ENCODE measurements around the gene SOX1.

Gene SOX1

GRCh38 chr13:112098699-112099098, 31.8 kb downstream of the SOX1 start:
- no peaks in the 10 kb centered on the region for H3K9me3 ChIP-seq (ENCODE audit: insufficient read depth, low read depth, low read length)
- H3K9ac ChIP-seq (ENCODE audit: low read depth, low read length) = no peak overlapping the region
- no peaks in the 10 kb centered on the region for H3K36me3 ChIP-seq (ENCODE audit: insufficient read depth, low read length)
- WGBS = 75% methylated on average over 8 of the region's 9 CpGs
- H3K27ac ChIP-seq (ENCODE audit: low read depth, low read length) = no peak overlapping the region
- peaks cover 26% of the 10 kb centered on the region for H3K4me1 ChIP-seq (ENCODE audit: insufficient read depth, low read length)
- H3K4me3 ChIP-seq (ENCODE audit: low read length) = no peak overlapping the region
- H3K27me3 ChIP-seq (ENCODE audit: insufficient read depth, low read length) = peaks cover 67% of the 10 kb centered on the region

DNA sequence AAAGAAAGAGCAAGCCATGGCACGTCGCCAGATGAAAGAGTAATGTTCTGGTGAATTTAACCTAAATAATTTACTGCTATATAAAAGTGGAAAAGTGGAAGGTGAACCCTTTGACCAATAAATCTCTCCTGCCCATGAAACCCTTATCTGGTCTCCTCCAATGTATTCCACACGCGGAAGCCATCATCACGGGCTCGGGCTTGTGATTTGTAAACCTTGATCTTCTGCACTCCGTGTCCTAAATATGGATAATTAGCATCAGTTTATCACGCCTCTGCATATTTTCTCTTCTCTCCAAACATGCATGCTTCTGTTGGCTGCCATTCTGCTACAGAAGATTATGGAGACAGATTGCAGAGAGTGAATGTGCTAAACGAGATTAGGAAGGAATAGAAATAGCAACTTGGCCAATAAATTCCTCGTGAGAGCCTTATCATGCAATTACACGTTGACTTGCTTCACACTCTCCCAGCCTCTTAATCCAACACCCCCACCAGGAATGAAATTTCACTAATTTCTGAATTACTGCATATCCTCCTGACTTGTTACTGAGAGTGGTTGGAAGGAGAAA, 34.5 kb downstream of the SOX1 start:
- Histone ChIP-seq H3K4me3 (ENCODE audit: low read length) (no peak overlapping the region), H3K4me1 (ENCODE audit: insufficient read depth, low read length) (peaks cover 35% of the 10 kb centered on the region), H3K27me3 (ENCODE audit: insufficient read depth, low read length) (peaks cover 84% of the 10 kb centered on the region), H3K27ac (ENCODE audit: low read depth, low read length) (no peak overlapping the region), H3K9ac (ENCODE audit: low read depth, low read length) (no peak overlapping the region), H3K9me3 (ENCODE audit: insufficient read depth, low read depth, low read length) (no peaks in the 10 kb centered on the region), H3K36me3 (ENCODE audit: insufficient read depth, low read length) (no peaks in the 10 kb centered on the region)
- WGBS = 87% methylated on average over 9 of the region's 11 CpGs

DNA sequence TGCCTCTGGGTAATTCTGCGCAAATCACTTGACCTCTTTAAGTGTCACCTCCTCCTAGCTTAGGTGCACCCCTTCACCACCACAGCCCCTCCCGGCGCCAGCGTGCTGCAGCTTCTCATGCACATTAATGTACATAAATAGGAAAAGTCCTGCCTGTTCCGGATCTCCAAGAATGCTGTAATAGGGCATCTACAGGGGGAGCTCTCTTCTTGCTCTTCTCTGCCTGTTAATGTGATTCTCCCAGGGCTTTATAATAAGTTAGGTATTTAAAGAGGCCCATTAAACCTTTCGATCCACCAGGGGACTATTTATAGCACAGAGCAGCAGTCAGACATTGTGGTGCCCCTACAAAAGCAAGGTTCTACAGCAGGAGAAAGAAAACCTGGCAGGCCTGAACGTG, 35.3 kb downstream of the SOX1 start:
- Histone ChIP-seq H3K9me3 (ENCODE audit: insufficient read depth, low read depth, low read length) (no peaks in the 10 kb centered on the region), H3K36me3 (ENCODE audit: insufficient read depth, low read length) (no peaks in the 10 kb centered on the region), H3K9ac (ENCODE audit: low read depth, low read length) (no peak overlapping the region), H3K27ac (ENCODE audit: low read depth, low read length) (no peak overlapping the region), H3K27me3 (ENCODE audit: insufficient read depth, low read length) (peaks cover 86% of the 10 kb centered on the region), H3K4me1 (ENCODE audit: insufficient read depth, low read length) (peaks cover 42% of the 10 kb centered on the region), H3K4me3 (ENCODE audit: low read length) (no peak overlapping the region)
- WGBS = 61% methylated on average over 7 of the region's 7 CpGs

GRCh38 chr13:112103260-112103838, 36.4 kb downstream of the SOX1 start:
- H3K27me3 ChIP-seq (ENCODE audit: insufficient read depth, low read length) = peaks cover 91% of the 10 kb centered on the region
- WGBS = 25% methylated on average over 15 of the region's 19 CpGs
- peaks cover 45% of the 10 kb centered on the region for H3K4me1 ChIP-seq (ENCODE audit: insufficient read depth, low read length)
- H3K36me3 ChIP-seq (ENCODE audit: insufficient read depth, low read length) = no peaks in the 10 kb centered on the region
- no peak overlapping the region for H3K9ac ChIP-seq (ENCODE audit: low read depth, low read length)
- peak overlapping the region; percentile 79; the same call in 1 of the 2 replicates for H3K27ac ChIP-seq (ENCODE audit: low read depth, low read length)
- no peaks in the 10 kb centered on the region for H3K9me3 ChIP-seq (ENCODE audit: insufficient read depth, low read depth, low read length)
- no peak overlapping the region; the same call in 1 of the 2 replicates for H3K4me3 ChIP-seq (ENCODE audit: low read length)

DNA sequence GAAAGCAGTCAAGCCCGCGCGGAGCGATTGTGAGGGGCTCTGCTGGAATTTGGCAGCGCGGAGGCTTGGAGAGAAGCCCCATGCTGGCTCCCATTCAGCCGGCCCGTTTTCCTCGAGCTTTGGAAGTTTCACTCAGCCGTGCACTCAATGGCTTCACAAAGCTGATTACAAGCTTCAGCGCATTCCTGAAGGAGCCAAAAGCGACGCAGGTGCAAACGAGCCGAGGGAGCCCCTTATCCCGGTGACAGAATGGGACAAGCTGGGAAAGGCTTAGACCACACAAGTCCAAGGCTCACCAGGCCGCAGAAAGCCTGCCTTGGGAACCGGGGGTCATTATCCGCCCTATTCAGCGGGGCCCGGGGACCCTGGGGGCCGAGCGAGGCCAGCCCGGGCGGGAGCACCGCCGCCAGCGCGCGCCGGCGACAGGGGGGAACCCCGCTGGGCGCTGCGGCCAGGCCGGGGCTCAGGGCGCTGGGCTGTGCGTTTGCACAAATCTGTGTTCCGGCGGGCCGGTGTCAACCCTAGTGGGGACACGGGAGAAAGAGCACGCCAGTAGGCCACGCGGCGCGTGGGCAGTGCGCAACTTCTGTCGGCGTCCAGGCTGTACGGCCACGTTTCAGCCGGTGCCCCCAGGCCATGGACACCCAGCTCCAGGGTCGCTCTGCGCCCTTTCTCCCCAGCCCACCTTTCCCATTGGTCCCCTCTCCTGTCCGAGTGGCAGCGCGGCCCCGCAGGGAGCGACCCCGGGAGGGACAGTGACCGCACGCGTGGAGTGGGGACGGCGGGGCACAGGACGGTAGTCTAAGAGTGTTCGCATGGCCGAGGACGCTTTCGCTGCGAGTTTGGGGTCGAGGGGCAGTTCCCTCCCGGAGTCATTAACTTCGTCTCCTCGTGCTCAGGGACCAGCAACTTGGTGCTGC, 37.3 kb downstream of the SOX1 start:
- Histone ChIP-seq H3K9ac (ENCODE audit: low read depth, low read length) (peak overlapping the region; percentile 43), H3K4me1 (ENCODE audit: insufficient read depth, low read length) (peaks cover 45% of the 10 kb centered on the region), H3K27me3 (ENCODE audit: insufficient read depth, low read length) (peaks cover 91% of the 10 kb centered on the region), H3K4me3 (ENCODE audit: low read length) (peak overlapping the region; percentile 47), H3K36me3 (ENCODE audit: insufficient read depth, low read length) (no peaks in the 10 kb centered on the region), H3K9me3 (ENCODE audit: insufficient read depth, low read depth, low read length) (no peaks in the 10 kb centered on the region), H3K27ac (ENCODE audit: low read depth, low read length) (peak overlapping the region; percentile 79; the same call in 1 of the 2 replicates)
- WGBS = under 1% methylated on average over 76 of the region's 76 CpGs

DNA sequence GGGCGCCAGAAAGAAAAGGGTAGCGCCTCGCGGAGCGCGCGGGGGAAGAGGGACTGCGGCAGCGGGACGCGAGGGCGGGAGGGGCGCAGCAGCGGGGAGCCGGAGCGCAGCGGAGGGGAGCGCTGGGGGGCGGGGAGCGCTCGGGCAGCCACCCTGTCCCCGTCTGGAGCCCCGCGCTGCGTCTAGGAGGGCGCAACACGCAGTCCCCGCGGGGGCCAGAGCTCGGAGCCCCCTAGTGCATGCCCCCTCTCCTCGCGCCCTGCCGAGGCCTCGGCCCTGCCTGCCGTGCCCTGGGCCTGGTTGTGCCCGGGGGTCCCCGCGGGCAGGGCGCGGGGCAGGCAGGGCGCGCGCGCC, 37.9 kb downstream of the SOX1 start:
- no peaks in the 10 kb centered on the region for H3K9me3 ChIP-seq (ENCODE audit: insufficient read depth, low read depth, low read length)
- H3K4me3 ChIP-seq (ENCODE audit: low read length) = peak overlapping the region; percentile 47
- no peak overlapping the region; the same call in 1 of the 2 replicates for H3K27ac ChIP-seq (ENCODE audit: low read depth, low read length)
- H3K27me3 ChIP-seq (ENCODE audit: insufficient read depth, low read length) = peaks cover 94% of the 10 kb centered on the region
- H3K4me1 ChIP-seq (ENCODE audit: insufficient read depth, low read length) = peaks cover 46% of the 10 kb centered on the region
- no peak overlapping the region for H3K9ac ChIP-seq (ENCODE audit: low read depth, low read length)
- under 1% methylated on average over 44 of the region's 44 CpGs for WGBS
- no peaks in the 10 kb centered on the region for H3K36me3 ChIP-seq (ENCODE audit: insufficient read depth, low read length)

GRCh38 chr13:112105244-112105681, 38.3 kb downstream of the SOX1 start:
- no peaks in the 10 kb centered on the region for H3K9me3 ChIP-seq (ENCODE audit: insufficient read depth, low read depth, low read length)
- 2% methylated on average over 35 of the region's 35 CpGs for WGBS
- peaks cover 47% of the 10 kb centered on the region for H3K4me1 ChIP-seq (ENCODE audit: insufficient read depth, low read length)
- no peak overlapping the region for H3K9ac ChIP-seq (ENCODE audit: low read depth, low read length)
- H3K36me3 ChIP-seq (ENCODE audit: insufficient read depth, low read length) = no peaks in the 10 kb centered on the region
- H3K4me3 ChIP-seq (ENCODE audit: low read length) = peak overlapping the region; percentile 47
- no peak overlapping the region; the same call in 1 of the 2 replicates for H3K27ac ChIP-seq (ENCODE audit: low read depth, low read length)
- peaks cover 96% of the 10 kb centered on the region for H3K27me3 ChIP-seq (ENCODE audit: insufficient read depth, low read length)

DNA sequence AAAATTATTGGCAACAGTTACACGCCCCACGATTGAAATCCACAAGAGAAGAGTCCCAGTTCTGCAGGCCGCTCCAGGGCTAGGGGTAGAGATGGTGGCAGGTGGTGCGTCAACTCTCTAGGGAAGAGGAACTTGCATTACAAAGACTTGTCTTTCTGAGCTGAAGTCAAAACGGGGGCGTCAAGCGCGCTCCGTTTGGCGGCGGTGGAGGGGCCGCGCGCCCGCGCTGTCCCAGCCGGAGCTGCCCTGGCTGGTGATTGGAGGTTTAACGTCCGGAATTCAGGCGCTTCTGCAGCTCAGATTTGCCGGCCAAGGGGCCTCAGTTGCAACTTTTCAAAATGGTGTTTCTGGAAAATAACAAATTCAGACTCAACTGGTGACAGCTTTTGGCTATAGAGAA, 38.9 kb downstream of the SOX1 start:
- H3K4me3 ChIP-seq (ENCODE audit: low read length) = peak overlapping the region; percentile 47
- no peak overlapping the region for H3K27ac ChIP-seq (ENCODE audit: low read depth, low read length)
- WGBS = under 1% methylated on average over 21 of the region's 21 CpGs
- H3K36me3 ChIP-seq (ENCODE audit: insufficient read depth, low read length) = no peaks in the 10 kb centered on the region
- H3K4me1 ChIP-seq (ENCODE audit: insufficient read depth, low read length) = peaks cover 43% of the 10 kb centered on the region
- H3K9ac ChIP-seq (ENCODE audit: low read depth, low read length) = no peak overlapping the region
- H3K9me3 ChIP-seq (ENCODE audit: insufficient read depth, low read depth, low read length) = no peaks in the 10 kb centered on the region
- peaks cover 97% of the 10 kb centered on the region for H3K27me3 ChIP-seq (ENCODE audit: insufficient read depth, low read length)

DNA sequence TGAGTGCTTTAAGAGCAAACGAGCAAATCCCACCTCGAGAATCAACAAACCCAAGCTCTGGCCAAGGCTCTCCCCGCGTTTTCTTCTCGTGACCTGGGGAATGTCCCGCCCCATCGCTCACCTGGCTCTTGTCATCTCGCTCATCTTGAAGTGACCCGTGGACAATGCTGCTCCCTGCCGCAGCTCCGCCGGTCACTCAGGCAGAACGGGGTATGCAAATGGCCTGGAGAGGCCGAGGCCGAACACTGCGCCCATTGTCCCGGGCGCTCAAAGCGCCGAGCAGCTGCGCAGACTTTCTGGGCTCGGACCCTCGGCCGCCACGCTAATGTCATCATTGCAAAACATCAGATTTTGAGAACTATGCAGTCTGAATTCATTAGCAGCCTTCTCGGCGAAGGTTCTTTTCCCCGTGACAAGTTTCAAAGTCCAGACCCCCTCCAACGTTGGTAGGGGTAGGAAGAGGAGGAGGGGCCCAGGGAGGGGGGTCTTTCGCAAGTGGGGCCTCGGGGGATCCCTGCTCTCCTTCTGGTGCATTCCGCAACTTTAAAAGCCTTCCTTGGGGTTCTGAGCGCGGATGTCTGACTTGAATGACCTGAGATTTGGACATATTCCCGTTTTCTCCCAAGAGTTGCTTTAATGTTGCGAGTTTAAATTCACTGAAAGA, 39.7 kb downstream of the SOX1 start:
- Histone ChIP-seq H3K9me3 (ENCODE audit: insufficient read depth, low read depth, low read length) (no peaks in the 10 kb centered on the region), H3K4me3 (ENCODE audit: low read length) (peak overlapping the region; percentile 47), H3K27me3 (ENCODE audit: insufficient read depth, low read length) (peaks cover 96% of the 10 kb centered on the region), H3K4me1 (ENCODE audit: insufficient read depth, low read length) (peaks cover 41% of the 10 kb centered on the region), H3K27ac (ENCODE audit: low read depth, low read length) (no peak overlapping the region), H3K36me3 (ENCODE audit: insufficient read depth, low read length) (no peaks in the 10 kb centered on the region), H3K9ac (ENCODE audit: low read depth, low read length) (no peak overlapping the region)
- 9% methylated on average over 36 of the region's 36 CpGs for WGBS

DNA sequence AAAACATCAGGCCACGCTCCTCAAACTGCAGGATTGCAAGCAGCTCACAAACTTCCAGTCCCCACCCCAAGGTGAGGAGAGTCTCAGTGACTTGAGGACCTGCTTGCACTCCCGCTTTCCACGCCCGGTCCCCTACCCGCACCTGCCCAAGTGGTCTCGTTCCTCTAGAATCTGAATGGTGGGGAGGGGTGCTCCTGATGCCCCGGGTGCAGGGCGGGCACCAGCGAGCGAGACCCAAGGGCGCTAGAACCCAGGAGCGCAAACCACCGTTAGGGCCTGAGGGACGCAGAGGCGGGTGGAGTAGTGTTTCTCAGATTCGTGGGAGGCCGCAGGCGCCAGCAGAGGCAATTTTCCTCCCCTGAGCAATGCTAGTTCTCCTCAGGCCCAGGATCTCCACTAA, 40.3 kb downstream of the SOX1 start:
- H3K9me3 ChIP-seq (ENCODE audit: insufficient read depth, low read depth, low read length) = no peaks in the 10 kb centered on the region
- H3K9ac ChIP-seq (ENCODE audit: low read depth, low read length) = no peak overlapping the region
- no peaks in the 10 kb centered on the region for H3K36me3 ChIP-seq (ENCODE audit: insufficient read depth, low read length)
- 83% methylated on average over 18 of the region's 18 CpGs for WGBS
- H3K27me3 ChIP-seq (ENCODE audit: insufficient read depth, low read length) = peaks cover 89% of the 10 kb centered on the region
- no peak overlapping the region for H3K27ac ChIP-seq (ENCODE audit: low read depth, low read length)
- no peak overlapping the region for H3K4me3 ChIP-seq (ENCODE audit: low read length)
- H3K4me1 ChIP-seq (ENCODE audit: insufficient read depth, low read length) = peaks cover 35% of the 10 kb centered on the region

DNA sequence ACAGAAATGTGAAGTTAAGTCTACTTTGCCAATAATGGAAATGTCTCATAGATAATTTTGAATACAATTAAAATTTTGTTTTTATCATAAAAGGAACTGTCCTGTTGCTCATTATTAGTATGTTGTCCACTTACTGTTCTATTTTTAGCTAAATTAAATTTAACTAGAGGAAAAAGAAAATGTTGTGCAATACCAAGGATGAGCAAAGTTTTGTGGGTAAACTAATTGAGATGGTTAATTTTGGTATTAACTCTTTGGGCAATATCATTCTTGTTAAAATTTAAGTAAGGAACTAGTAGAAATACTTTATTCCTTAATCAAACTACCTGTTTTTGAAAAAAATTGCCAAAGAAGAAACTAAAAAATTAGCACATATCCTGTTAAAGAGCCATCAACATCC, 43.5 kb downstream of the SOX1 start:
- Histone ChIP-seq H3K4me3 (ENCODE audit: low read length) (no peak overlapping the region), H3K27me3 (ENCODE audit: insufficient read depth, low read length) (peaks cover 67% of the 10 kb centered on the region), H3K4me1 (ENCODE audit: insufficient read depth, low read length) (peaks cover 19% of the 10 kb centered on the region), H3K9me3 (ENCODE audit: insufficient read depth, low read depth, low read length) (no peaks in the 10 kb centered on the region), H3K36me3 (ENCODE audit: insufficient read depth, low read length) (no peaks in the 10 kb centered on the region), H3K9ac (ENCODE audit: low read depth, low read length) (no peak overlapping the region), H3K27ac (ENCODE audit: low read depth, low read length) (no peak overlapping the region)
